Measurements from ENCODE around the gene GALP.
A peak's percentile ranks its signal among the peaks of the same experiment; 100 is the strongest.
"Not testable (repeated sequence)": the region's sequence is repeated elsewhere in the genome, so short reads cannot be mapped to it uniquely, and the experiment has no call there.

Gene GALP

DNA sequence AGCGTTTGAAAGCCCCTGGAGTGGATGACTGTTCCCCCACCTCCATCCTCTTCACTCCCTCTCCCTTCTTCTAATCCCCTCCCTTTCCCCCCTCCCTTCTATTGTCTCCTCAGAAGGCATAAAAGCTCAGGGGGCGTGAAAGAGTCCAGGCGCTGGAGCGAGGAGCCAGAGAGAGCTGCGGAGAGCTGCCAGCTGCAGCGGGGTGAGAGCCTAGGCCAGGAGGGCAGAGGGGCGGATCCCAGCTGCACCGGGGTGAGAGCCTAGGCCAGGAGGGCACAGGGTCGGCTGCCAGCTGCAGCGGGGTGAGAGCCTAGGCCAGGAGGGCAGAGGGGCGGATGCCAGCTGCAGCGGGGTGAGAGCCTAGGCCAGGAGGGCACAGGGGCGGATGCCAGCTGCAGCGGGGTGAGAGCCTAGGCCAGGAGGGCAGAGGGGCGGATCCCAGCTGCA lies at the start of gene GALP:
TSS of gene GALP (plus strand) at position 148 of the 447 bp plus-strand sequence. CDS start 1,101 bp downstream, outside the sequence.
- not testable (repeated sequence) for DNase-seq (ENCODE audit: low spot score)

DNA sequence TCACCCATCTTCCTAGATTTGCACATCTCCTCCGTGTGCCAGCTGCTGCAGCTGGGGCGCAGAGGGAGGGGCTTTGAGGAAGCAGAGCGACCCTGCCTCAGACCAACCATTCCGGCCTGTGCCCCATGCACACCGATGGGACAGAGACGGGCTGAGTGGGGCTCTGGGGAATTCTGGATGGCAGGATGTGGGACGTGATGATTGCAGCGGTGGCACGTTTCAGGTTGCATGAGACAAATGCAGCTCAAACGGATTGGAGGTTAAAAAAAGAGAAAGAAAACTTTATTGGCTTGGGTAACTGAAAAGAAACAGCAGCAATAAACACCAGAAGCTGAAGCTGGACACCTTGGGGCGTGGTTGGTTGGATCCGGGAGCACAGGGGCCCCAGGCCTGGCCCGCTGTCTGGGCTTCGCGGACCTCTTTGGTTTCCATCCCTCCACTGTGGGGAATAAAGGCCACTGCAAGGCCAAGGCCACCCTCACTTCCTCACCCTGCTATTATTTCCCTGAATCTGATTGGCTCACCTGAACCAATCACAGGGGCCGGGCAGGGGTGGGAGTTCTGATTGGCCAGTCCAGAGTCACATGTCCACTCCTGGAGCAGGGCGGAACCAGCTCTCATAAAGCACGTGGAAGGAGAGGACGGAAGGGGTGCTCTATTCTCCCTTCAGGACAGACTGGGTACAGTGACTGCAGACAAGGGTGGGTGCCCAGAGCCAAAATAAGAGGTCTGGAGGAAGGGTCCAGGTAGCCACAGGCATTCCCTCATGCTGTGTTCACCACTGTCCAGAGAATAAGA lies 48.6 kb upstream of the GALP start:
- DNase-seq (ENCODE audit: low spot score) = no peak

DNA sequence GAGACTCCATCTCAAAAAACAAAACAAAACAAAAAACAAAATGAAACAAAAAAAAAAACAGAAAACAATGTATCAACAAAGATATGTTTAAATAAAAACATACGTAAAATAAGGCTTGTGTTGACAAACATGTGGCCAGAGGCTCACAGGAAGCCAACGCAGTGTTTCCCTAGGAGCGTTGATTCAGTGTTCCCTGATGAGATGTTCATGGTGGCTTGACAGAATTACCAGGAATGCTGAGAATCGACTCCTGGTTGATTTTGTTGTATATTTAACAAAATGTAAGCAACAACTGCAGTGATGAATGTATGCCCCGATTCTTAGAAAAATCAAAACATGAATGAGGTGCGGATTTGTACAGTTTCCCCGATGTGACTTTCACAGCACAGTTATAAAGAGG lies 45.8 kb upstream of the GALP start:
- DNase-seq (ENCODE audit: low spot score) = no peak

GRCh38 chr19:56131651-56132050 lies 44.2 kb upstream of the GALP start:
- DNase-seq (ENCODE audit: low spot score) = no peak

- no peak for DNase-seq (ENCODE audit: low spot score)
Measured at GRCh38 chr19:56132316-56132822, 43.4 kb upstream of the GALP start.

GRCh38 chr19:56133858-56134653 lies 41.8 kb upstream of the GALP start:
- no peak for DNase-seq (ENCODE audit: low spot score)

- no peak for DNase-seq (ENCODE audit: low spot score)
Measured at GRCh38 chr19:56134654-56134921, 41.2 kb upstream of the GALP start.

DNA sequence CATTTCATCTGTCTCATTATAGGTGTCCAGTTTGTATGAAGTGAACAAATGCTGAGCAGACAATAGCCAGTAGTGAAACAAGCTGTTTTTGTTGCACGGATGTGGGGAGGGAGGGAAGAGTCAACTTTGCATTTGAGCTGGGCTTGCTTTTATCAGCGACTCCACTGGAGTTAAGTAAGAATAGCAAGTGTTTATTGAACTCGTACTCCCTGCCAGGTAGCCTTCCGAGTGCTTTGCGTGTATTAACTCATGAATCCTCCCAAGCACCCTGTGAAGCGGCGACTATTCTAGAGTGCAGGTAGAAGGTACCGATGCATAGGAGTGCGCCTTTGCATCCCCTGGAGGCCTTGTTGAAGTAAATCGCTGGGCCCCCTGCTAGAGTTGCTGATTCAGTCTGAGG lies 39.4 kb upstream of the GALP start:
- no peak for DNase-seq (ENCODE audit: low spot score)

GRCh38 chr19:56137405-56137804 lies 38.4 kb upstream of the GALP start:
- DNase-seq (ENCODE audit: low spot score) = no peak

DNA sequence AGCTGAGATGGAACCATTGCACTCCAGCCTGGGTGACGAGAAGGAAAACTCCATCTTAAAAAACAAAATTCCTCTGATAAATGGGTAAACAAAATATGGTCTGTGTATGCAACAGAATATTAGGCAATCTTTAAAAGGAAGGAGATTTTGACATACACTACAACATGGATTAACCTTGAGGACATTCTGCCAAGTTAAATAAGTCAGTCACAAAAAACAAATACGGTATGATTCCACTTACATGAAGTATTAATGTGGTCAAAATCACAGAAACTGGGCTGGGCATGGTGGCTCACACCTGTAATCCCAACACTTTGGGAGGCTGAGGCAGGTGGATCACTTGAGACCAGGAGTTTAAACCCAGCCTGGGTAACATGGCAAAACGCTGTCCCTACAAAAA lies 37.7 kb upstream of the GALP start:
- no peak for DNase-seq (ENCODE audit: low spot score)

GRCh38 chr19:56139847-56140582 lies 35.8 kb upstream of the GALP start:
- DNase-seq (ENCODE audit: low spot score) = no peak

DNA sequence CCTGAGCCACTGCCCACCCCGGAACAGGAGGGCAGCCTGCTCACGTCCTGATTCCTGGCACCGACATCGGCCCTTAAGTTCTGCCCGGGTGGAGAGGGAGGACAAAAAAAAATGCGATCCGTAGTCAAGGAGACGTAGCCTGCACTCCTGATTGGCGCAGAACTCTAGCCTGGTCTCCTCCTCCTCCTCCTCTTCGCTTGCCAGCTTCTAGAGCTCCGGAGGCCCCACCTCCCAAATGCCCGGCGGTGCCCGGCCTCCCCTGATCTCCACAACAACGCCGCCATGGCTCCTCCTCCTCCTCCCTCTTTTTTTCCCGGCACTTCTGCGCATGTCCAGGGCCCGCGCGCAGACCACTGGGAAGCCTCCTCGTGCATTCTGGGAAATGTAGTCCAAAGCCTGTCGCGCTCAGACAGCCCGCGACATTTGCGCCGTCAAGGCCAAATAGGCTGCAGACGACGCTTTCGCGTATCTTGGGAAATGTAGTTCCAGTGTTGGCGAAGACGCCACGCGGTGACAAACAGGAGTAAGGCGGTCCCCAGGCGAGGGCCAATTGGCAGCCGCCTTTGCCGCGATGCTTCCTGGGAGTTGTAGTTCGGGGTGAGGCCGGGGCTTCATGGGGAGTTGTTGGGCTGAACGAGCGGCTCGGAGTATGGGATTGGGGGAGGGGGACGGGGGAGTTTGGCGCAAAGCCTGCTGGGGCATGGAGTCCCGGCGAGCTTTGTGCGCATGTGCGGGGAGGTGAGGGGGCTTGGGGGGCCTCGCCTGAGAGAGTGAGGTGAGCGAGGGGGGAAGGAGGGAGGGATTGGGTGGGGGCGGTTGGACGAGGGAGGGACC lies 35.0 kb upstream of the GALP start, which contains the start of gene ZNF444:
TSS of gene ZNF444 (plus strand) at position 705 of the 834 bp plus-strand sequence. CDS start 5,625 bp downstream, outside the sequence.
- peak; percentile 99 for DNase-seq (ENCODE audit: low spot score)

GRCh38 chr19:56141417-56141993 lies 34.3 kb upstream of the GALP start:
- DNase-seq (ENCODE audit: low spot score) = no peak

DNA sequence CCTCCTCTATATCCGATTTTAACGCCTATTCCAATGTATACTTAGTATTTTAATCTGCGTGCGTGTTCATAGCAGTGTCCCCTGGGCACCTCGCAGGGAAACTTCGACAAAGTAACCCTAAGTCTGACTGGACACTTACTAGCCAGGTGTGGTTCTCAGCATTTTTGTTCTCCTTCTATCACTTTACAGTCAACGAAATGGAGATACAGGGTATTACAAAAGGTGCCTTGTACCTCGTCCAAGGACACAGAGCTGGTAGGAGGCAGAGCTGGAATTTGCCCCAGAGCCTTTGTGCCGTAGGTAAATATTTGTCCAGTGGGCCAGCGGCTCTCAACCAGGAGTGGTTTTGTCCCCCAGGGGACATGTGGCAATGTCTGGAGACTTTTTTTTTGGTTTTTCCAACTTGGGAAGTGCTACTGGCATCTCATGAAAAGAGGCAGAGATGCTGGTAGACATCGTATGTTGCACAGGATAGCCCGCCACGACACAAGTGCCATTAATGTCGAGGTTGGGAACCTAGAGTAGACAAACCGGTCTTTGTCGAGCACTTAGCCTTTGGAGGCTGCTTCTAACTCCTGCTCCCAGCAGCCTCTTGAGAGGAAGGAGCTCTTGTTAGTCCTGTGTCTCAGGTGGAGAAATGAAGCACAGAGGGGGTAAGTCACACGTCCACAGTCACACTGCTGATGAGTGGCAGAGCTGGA lies 33.6 kb upstream of the GALP start:
- no peak for DNase-seq (ENCODE audit: low spot score)

- DNase-seq (ENCODE audit: low spot score) = no peak
Measured at GRCh38 chr19:56142897-56143434, 32.8 kb upstream of the GALP start.

DNA sequence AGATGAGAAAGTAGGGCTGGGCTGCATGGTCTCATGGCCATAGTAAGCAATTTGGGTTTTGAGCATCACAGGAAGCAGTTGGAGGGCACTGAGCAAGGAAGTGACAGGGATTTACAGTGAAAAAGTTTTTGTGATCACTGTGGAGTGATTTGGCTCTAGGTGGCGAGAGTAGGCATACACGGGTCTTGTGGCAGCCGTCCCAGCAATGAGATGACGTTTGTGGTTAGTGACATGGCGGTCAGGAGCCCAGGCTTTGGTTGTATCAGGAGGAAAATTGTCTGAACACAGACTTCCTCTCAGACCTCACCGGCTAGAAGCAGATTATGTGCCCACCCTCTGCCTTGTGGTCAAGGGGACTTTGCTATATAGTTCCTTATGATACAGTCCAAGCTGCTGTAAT lies 31.4 kb upstream of the GALP start:
- DNase-seq (ENCODE audit: low spot score) = no peak

- DNase-seq (ENCODE audit: low spot score) = no peak
Measured at GRCh38 chr19:56144831-56145230, 31.0 kb upstream of the GALP start.

- DNase-seq (ENCODE audit: low spot score) = no peak
Measured at GRCh38 chr19:56145698-56146097, 30.1 kb upstream of the GALP start.

GRCh38 chr19:56146904-56147303 lies 28.9 kb upstream of the GALP start:
- no peak for DNase-seq (ENCODE audit: low spot score)

GRCh38 chr19:56147307-56147706 lies 28.5 kb upstream of the GALP start:
- no peak for DNase-seq (ENCODE audit: low spot score)

All from CD4-positive, alpha-beta T cell treated with Interleukin-2 at 100 ng/mL for 4 hours (primary cell).